ENCODE results near the gene CENPS. TPM values are rescaled to one million over a fixed set of nuclear protein-coding genes. Genes with fewer than 3 reads are reported as not detected.

CENPS gene
- total RNA-seq, 4 donors from 2014 or later: 3.3 to 15.3 (median 8.6) TPM

DNA sequence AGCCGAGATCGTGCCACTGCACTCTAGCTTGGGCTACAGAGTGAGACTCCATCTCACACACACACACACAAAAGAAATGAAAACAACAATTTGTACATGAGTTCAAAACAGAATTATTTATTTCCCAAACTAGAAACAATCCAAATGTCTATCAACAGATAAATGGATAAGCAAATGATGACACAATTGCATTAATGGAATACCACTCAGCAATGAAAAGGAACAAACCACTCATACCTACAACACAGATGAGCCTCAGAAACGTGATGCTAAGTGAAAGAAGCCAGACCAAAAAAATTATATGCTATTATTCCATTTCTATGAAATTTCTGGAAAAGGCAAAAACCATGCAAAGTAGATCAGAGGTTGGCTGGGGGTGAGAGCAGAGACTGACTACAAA is 33.4 kb upstream of the CENPS start:
- H3K27me3 ChIP-seq: no peaks in the 10 kb centered on the region
- DNase-seq (ENCODE audit: low spot score in 2 of 2): no peak
- TF ChIP-seq POLR2A (IDR thresholded peaks at IDR 0.05): no peak
- TF ChIP-seq EP300 (IDR thresholded peaks at IDR 0.05): no peak
- TF ChIP-seq, protein P1, sequence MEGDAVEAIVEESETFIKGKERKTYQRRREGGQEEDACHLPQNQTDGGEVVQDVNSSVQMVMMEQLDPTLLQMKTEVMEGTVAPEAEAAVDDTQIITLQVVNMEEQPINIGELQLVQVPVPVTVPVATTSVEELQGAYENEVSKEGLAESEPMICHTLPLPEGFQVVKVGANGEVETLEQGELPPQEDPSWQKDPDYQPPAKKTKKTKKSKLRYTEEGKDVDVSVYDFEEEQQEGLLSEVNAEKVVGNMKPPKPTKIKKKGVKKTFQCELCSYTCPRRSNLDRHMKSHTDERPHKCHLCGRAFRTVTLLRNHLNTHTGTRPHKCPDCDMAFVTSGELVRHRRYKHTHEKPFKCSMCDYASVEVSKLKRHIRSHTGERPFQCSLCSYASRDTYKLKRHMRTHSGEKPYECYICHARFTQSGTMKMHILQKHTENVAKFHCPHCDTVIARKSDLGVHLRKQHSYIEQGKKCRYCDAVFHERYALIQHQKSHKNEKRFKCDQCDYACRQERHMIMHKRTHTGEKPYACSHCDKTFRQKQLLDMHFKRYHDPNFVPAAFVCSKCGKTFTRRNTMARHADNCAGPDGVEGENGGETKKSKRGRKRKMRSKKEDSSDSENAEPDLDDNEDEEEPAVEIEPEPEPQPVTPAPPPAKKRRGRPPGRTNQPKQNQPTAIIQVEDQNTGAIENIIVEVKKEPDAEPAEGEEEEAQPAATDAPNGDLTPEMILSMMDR (IDR thresholded peaks at IDR 0.05): no peak
- 88 to 92% methylated on average over 3 of the region's 3 CpGs for WGBS, 2 donors
- H3K36me3 ChIP-seq: peaks cover 0 to 4% (median 0%) of the 10 kb centered on the region in 3 donors
- no peak overlapping the region for H3K27ac ChIP-seq
- peaks cover 0 to 6% (median 0%) of the 10 kb centered on the region in 4 donors for H3K9me3 ChIP-seq
- H3K4me1 ChIP-seq: peaks cover 0 to 37% (median 10%) of the 10 kb centered on the region in 4 donors
- no peak overlapping the region for H3K4me3 ChIP-seq

DNA sequence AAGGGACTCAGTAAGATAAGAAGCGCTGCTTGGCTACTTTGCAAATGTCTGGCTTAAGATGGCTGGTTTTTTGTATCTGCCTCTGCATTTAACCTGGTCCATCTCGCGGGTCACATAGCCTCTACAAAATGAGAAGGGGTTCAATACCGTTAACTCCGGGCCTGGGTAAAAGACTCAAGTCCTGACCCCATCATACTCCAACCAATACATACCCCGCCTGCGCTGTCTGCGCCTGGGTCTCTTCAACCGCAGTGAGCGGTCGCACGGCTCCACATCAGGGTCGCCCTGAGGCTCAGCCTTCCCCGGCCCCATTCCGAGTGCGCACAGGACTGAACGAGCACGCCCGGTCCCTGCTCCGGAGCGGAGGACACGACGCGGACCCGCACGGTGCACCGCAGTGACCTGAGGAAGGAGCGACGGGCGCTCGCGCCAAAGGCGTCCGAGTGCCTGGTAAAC is 31.9 kb upstream of the CENPS start:
- Histone ChIP-seq H3K4me1 (peaks cover 0 to 38% (median 10%) of the 10 kb centered on the region in 4 donors), H3K4me3 (peak overlapping the region; percentile 72 to 87 (median 84)), H3K9me3 (peaks cover 0 to 6% (median 0%) of the 10 kb centered on the region in 4 donors), H3K27me3 (no peaks in the 10 kb centered on the region), H3K27ac (peak overlapping the region in 2 of 4 donors; percentile 82 to 87), H3K36me3 (peaks cover 0 to 16% (median 0%) of the 10 kb centered on the region in 3 donors)
- peak in 1 of 2 donors; percentile 13 for DNase-seq (ENCODE audit: low spot score in 2 of 2)
- 4% methylated on average over 8 to 14 of the region's 34 CpGs for WGBS, 2 donors
- TF ChIP-seq, protein P1 (IDR thresholded peaks at IDR 0.05): no peak
- TF ChIP-seq POLR2A (IDR thresholded peaks at IDR 0.05): no peak
- TF ChIP-seq EP300 (IDR thresholded peaks at IDR 0.05): no peak

DNA sequence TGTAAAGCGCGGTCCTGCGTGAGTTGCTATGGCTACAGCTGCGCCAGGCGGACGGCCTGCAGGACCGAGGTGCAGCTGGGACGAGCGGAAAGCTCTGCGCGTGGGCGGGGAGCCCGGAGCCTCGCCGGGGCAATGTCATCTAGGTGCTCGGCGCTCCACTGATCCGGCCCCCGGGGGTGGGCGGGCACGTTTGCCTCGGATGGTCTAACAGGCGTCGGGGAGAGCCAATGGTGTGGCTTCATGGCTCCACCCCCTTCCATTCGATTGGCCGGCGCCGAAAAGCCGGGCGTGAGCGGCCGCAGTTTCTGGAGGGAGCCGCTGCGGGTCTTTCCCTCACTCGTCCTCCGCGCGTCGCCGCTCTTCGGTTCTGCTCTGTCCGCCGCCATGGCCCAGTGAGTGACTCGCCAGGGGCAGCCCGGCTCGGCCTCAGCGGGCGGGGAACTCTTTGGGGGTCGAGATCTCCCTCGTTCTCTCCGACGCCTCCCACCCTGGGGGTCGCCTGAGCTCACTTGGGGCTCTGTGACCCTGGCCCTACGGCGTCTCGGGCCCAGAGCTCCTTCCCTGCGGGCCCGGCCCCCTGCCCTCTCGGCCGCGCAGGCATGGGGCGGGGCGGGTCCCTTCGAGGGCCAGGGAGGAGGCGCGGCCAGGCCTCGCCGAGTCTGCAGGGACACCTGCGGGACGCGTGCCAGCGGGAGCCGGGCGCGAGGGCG is 31.3 kb upstream of the CENPS start, which contains the start of gene PGD:
TSS of gene PGD (plus strand) at position 331 of the 710 bp plus-strand sequence. CDS start at position 385, 54 bp downstream.
- DNase-seq (ENCODE audit: low spot score in 2 of 2): peak; percentile 96 to 97
- Histone ChIP-seq H3K9me3 (peaks cover 0 to 5% (median 0%) of the 10 kb centered on the region in 4 donors), H3K36me3 (peaks cover 0 to 22% (median 1%) of the 10 kb centered on the region in 3 donors), H3K27ac (peak within 1 kb of the TSS; percentile 70 to 92 (median 84)), H3K4me3 (peak within 1 kb of the TSS; percentile 72 to 87 (median 84)), H3K27me3 (no peaks in the 10 kb centered on the region), H3K4me1 (peaks cover 0 to 38% (median 10%) of the 10 kb centered on the region in 4 donors)
- 0% methylated on average over 26 of the region's 76 CpGs for WGBS, 2 donors
- TF ChIP-seq POLR2A (IDR thresholded peaks at IDR 0.05) (peak; percentile 62 to 67), EP300 (IDR thresholded peaks at IDR 0.05) (peak in 1 of 2 donors; percentile 86)
- TF ChIP-seq, protein P1 (IDR thresholded peaks at IDR 0.05): peak in 3 of 5 experiments; percentile 13 to 39 (median 19)

DNA sequence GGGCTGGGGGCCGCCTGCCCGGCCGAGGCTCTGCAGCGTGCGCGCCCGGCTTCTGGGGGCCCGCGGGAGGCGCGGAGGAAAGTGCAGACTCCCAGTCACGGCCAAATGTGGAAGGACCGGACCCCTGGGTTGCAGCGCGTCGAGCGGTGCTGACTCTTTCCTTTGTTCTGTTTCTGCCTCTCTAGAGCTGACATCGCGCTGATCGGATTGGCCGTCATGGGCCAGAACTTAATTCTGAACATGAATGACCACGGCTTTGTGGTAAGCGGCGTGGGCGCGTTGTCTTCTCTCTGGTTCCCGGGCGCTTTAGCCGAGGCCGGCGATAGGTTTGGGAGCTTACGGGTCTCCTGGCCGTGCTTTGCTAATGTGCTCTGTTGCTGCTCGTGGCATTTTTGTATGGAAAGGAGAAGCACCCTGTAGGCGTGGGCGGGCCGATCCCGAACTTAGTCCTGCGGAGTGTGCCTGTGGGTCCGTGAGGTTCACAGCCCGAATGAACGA is 30.7 kb upstream of the CENPS start:
- WGBS, 2 donors: 2% methylated on average over 34 to 41 of the region's 42 CpGs
- Histone ChIP-seq H3K4me1 (peaks cover 0 to 38% (median 10%) of the 10 kb centered on the region in 4 donors), H3K4me3 (peak overlapping the region; percentile 72 to 87 (median 84)), H3K36me3 (peaks cover 0 to 28% (median 7%) of the 10 kb centered on the region in 3 donors), H3K27ac (peak overlapping the region; percentile 70 to 92 (median 84)), H3K27me3 (no peaks in the 10 kb centered on the region), H3K9me3 (no peaks in the 10 kb centered on the region)
- no peak for TF ChIP-seq EP300 (IDR thresholded peaks at IDR 0.05)
- TF ChIP-seq, protein P1 (IDR thresholded peaks at IDR 0.05): no peak
- no peak for TF ChIP-seq POLR2A (IDR thresholded peaks at IDR 0.05)
- peak in 1 of 2 donors; percentile 21 for DNase-seq (ENCODE audit: low spot score in 2 of 2)

Measured in tibial nerve (tissue), 4 donors.